CD4-positive, alpha-beta T cell treated with Interleukin-6 for 4 hours (primary cell): ENCODE results near the gene RPEL1.

Source experiments
- DNase-seq: peaks from one replicate; pipeline ENCODE4 v3.0.0-alpha.2; 2020; ENCODE audit warnings: mixed read lengths

RPEL1 gene

GRCh38 chr10:103281753-103282152 is 36.1 kb downstream of the RPEL1 start:
- no peak for DNase-seq

DNA sequence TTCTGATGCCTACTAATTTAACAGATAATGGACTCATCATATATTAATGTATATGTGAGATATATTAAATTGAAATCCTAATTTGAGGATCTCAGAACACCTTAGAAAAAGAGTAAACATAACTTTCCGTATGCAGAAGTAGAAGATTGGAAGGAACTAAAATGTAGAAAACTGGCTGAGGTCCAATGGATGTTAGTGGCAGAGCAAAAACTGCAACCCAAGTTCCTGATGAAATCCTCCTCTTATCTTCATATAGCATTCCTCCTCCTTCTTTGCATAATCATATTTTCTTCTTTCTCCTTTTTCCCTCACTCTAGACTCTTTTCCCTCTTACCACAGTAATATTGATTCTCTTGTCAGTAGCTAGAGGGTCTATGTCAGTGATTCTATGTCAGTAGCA is 37.3 kb downstream of the RPEL1 start:
- no peak for DNase-seq

GRCh38 chr10:103284170-103284569 is 38.5 kb downstream of the RPEL1 start:
- DNase-seq, result no peak

DNA sequence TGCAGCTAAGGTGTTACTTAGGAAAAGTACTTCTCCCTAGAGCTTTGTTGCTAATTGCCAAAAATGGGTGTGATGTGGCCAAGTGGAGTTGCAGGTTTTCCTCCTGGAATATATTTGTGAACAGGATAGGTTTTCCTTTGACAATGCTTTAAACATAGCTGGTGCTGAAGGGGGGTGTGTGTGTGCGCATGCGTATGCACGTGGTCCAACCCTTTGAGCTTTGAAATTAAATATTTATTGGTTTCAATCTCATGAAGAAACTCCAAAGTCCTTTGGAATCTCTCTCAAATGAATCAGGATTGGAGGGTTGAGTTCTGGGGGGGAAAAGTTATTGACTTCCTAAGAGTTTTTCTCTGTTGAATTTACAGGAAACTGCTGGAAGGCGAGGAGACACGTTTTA is 42.3 kb downstream of the RPEL1 start:
- DNase-seq, result no peak

GRCh38 chr10:103291588-103291987 is 45.9 kb downstream of the RPEL1 start:
- no peak for DNase-seq

- DNase-seq, result no peak
Measured at GRCh38 chr10:103295374-103296015, 49.8 kb downstream of the RPEL1 start.
